Measurements from ENCODE around the gene ALAS2. TPM values are rescaled to one million over a fixed set of nuclear protein-coding genes. Genes with fewer than 3 reads are reported as not detected.
"Not testable (repeated sequence)": the region's sequence is repeated elsewhere in the genome, so short reads cannot be mapped to it uniquely, and the experiment has no call there.

ALAS2 gene
- total RNA-seq, 1 experiment from 2014 or later, result not detected

- no peak for DNase-seq
- no peak overlapping the region for H3K4me2 ChIP-seq (ENCODE audit: low read depth, low read length, poor library complexity, severe bottlenecking)
- H3K9me3 ChIP-seq (ENCODE audit: low read length), result no peaks in the 10 kb centered on the region
- H3K79me2 ChIP-seq (ENCODE audit: low read length), result peaks cover 4% of the 10 kb centered on the region
- H3K27ac ChIP-seq (ENCODE audit: low read length), result no peak overlapping the region
- no peaks in the 10 kb centered on the region for H3K27me3 ChIP-seq (ENCODE audit: low read length)
- H4K20me1 ChIP-seq (ENCODE audit: insufficient read depth, low read depth, low read length), result no peaks in the 10 kb centered on the region
- H3K4me1 ChIP-seq (ENCODE audit: low read length), result peaks cover 4% of the 10 kb centered on the region
- H2AFZ ChIP-seq (ENCODE audit: low read length), result no peak overlapping the region
- H3K36me3 ChIP-seq (ENCODE audit: insufficient read depth, low read length), result no peaks in the 10 kb centered on the region
- no peak overlapping the region for H3K4me3 ChIP-seq (ENCODE audit: low read length)
- no peaks in the 10 kb centered on the region for H3K9me2 ChIP-seq (replicated peaks; ENCODE audit: insufficient read depth, low read length)
- no peak overlapping the region for H3K9ac ChIP-seq (ENCODE audit: low read length)
These were observed 35.2 kb downstream of the ALAS2 start for GRCh38 chrX:54995621-54996020.

DNA sequence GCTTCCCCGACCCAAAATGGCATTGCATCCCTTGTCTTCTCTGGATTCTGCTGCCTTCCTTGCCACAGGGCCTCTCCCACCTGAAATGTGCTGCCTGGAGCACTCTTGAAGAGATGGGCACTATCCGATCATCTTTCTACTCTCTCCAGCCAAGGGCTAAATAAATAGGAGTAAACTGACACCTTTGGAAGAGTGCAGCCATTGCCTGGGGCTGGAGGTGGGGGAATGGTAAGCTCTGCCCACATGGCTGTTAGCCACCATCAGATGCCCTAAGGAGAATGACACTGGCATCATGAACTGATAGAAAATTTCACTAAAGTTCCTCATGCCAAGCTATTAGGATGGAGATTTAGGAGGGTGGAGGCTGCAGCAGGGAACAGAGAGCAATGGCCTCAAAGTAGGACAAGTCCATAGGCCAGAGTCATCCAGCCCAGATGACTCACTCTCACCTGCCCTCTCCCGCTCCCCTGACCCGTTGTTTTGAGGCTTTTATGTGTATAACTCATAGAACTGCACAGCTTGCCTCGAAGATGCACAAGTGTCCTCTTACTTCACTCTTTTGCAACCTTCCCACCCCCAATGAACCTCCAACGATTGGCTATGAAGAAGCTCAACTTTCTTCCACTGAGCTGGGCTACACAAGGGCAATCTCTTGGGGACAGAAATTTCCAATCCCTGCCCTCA, 36.0 kb downstream of the ALAS2 start:
- Histone ChIP-seq H3K36me3 (ENCODE audit: insufficient read depth, low read length) (no peaks in the 10 kb centered on the region), H3K4me1 (ENCODE audit: low read length) (peaks cover 4% of the 10 kb centered on the region), H3K9me2 (replicated peaks; ENCODE audit: insufficient read depth, low read length) (no peaks in the 10 kb centered on the region), H3K79me2 (ENCODE audit: low read length) (no peaks in the 10 kb centered on the region), H3K4me2 (ENCODE audit: low read depth, low read length, poor library complexity, severe bottlenecking) (no peak overlapping the region), H3K27me3 (ENCODE audit: low read length) (no peaks in the 10 kb centered on the region), H2AFZ (ENCODE audit: low read length) (no peak overlapping the region), H4K20me1 (ENCODE audit: insufficient read depth, low read depth, low read length) (no peaks in the 10 kb centered on the region), H3K9ac (ENCODE audit: low read length) (no peak overlapping the region), H3K27ac (ENCODE audit: low read length) (no peak overlapping the region), H3K9me3 (ENCODE audit: low read length) (no peaks in the 10 kb centered on the region), H3K4me3 (ENCODE audit: low read length) (no peak overlapping the region)
- DNase-seq, result no peak

GRCh38 chrX:54994099-54994498, 36.7 kb downstream of the ALAS2 start, which contains the start of gene PFKFB1:
PFKFB1 (minus strand) TSS chrX:54994188; CDS start chrX:54994007, 181 bp downstream.
- Histone ChIP-seq H3K79me2 (ENCODE audit: low read length) (no peaks in the 10 kb centered on the region), H3K27me3 (ENCODE audit: low read length) (no peaks in the 10 kb centered on the region), H3K9ac (ENCODE audit: low read length) (no peak within 1 kb of the TSS), H4K20me1 (ENCODE audit: insufficient read depth, low read depth, low read length) (no peaks in the 10 kb centered on the region), H3K4me1 (ENCODE audit: low read length) (peaks cover under 1% of the 10 kb centered on the region), H3K27ac (ENCODE audit: low read length) (no peak within 1 kb of the TSS), H2AFZ (ENCODE audit: low read length) (no peak within 1 kb of the TSS), H3K4me2 (ENCODE audit: low read depth, low read length, poor library complexity, severe bottlenecking) (no peak within 1 kb of the TSS), H3K4me3 (ENCODE audit: low read length) (no peak within 1 kb of the TSS), H3K9me3 (ENCODE audit: low read length) (no peaks in the 10 kb centered on the region), H3K36me3 (ENCODE audit: insufficient read depth, low read length) (no peaks in the 10 kb centered on the region), H3K9me2 (replicated peaks; ENCODE audit: insufficient read depth, low read length) (no peaks in the 10 kb centered on the region)
- DNase-seq, result no peak

GRCh38 chrX:54992911-54993622, 37.7 kb downstream of the ALAS2 start:
- H3K4me3 ChIP-seq (ENCODE audit: low read length), result no peak overlapping the region
- H4K20me1 ChIP-seq (ENCODE audit: insufficient read depth, low read depth, low read length), result no peaks in the 10 kb centered on the region
- no peak overlapping the region for H2AFZ ChIP-seq (ENCODE audit: low read length)
- no peaks in the 10 kb centered on the region for H3K79me2 ChIP-seq (ENCODE audit: low read length)
- H3K36me3 ChIP-seq (ENCODE audit: insufficient read depth, low read length), result no peaks in the 10 kb centered on the region
- no peaks in the 10 kb centered on the region for H3K9me2 ChIP-seq (replicated peaks; ENCODE audit: insufficient read depth, low read length)
- no peak overlapping the region for H3K27ac ChIP-seq (ENCODE audit: low read length)
- H3K9me3 ChIP-seq (ENCODE audit: low read length), result no peaks in the 10 kb centered on the region
- no peaks in the 10 kb centered on the region for H3K4me1 ChIP-seq (ENCODE audit: low read length)
- no peak overlapping the region for H3K4me2 ChIP-seq (ENCODE audit: low read depth, low read length, poor library complexity, severe bottlenecking)
- H3K9ac ChIP-seq (ENCODE audit: low read length), result no peak overlapping the region
- DNase-seq, result no peak
- H3K27me3 ChIP-seq (ENCODE audit: low read length), result no peaks in the 10 kb centered on the region

DNA sequence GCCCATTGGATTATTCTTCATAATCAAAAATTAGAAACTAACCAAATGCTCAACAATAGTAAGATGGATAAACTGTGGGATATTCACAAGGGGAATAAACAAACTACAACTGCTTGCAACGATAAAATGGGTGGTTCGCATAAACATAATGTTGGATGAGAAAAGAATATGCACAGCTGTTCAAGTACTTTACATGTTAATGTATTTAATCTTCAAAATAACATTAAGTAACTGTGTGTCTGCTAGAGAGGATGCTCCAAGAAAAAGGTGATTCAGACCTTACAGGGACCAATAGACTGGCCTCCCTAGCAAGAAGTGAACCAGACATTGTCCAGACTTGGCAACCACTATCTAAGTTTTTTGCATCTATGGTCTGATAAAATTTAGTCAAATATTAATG, 39.1 kb downstream of the ALAS2 start:
- H2AFZ ChIP-seq (ENCODE audit: low read length), result no peak overlapping the region
- no peaks in the 10 kb centered on the region for H3K4me1 ChIP-seq (ENCODE audit: low read length)
- H3K27me3 ChIP-seq (ENCODE audit: low read length), result no peaks in the 10 kb centered on the region
- no peak overlapping the region for H3K4me3 ChIP-seq (ENCODE audit: low read length)
- no peak overlapping the region for H3K27ac ChIP-seq (ENCODE audit: low read length)
- H3K9me3 ChIP-seq (ENCODE audit: low read length), result no peaks in the 10 kb centered on the region
- no peaks in the 10 kb centered on the region for H3K9me2 ChIP-seq (replicated peaks; ENCODE audit: insufficient read depth, low read length)
- no peak overlapping the region for H3K9ac ChIP-seq (ENCODE audit: low read length)
- no peaks in the 10 kb centered on the region for H3K79me2 ChIP-seq (ENCODE audit: low read length)
- no peaks in the 10 kb centered on the region for H3K36me3 ChIP-seq (ENCODE audit: insufficient read depth, low read length)
- DNase-seq, result no peak
- no peak overlapping the region for H3K4me2 ChIP-seq (ENCODE audit: low read depth, low read length, poor library complexity, severe bottlenecking)
- no peaks in the 10 kb centered on the region for H4K20me1 ChIP-seq (ENCODE audit: insufficient read depth, low read depth, low read length)

DNA sequence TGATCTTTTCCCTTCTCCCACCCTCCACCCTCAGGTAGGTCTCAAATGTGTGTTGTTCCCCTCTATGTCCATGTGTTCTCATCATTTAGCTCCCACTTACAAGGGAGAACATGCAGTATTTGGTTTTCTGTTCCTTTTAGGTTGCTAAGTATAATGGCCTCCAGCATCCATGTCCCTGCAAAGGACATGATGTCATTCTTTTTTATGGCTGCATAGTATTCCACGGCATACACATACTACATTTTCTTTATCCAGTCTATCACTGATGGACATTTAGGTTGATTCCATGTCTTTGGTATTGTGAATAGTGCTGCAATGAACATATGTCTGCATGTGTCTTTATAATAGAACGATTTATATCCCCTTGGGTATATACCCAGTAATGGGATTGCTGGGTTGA, 47.5 kb downstream of the ALAS2 start:
- not testable (repeated sequence) for H3K27ac ChIP-seq (ENCODE audit: low read length); H3K9me2 ChIP-seq (replicated peaks; ENCODE audit: insufficient read depth, low read length); H3K79me2 ChIP-seq (ENCODE audit: low read length); DNase-seq; H3K4me1 ChIP-seq (ENCODE audit: low read length); H3K27me3 ChIP-seq (ENCODE audit: low read length); H3K36me3 ChIP-seq (ENCODE audit: insufficient read depth, low read length); H3K4me2 ChIP-seq (ENCODE audit: low read depth, low read length, poor library complexity, severe bottlenecking); H2AFZ ChIP-seq (ENCODE audit: low read length); H3K9ac ChIP-seq (ENCODE audit: low read length); H3K4me3 ChIP-seq (ENCODE audit: low read length); H3K9me3 ChIP-seq (ENCODE audit: low read length); H4K20me1 ChIP-seq (ENCODE audit: insufficient read depth, low read depth, low read length)

GRCh38 chrX:54980334-54980733, 50.4 kb downstream of the ALAS2 start:
- Histone ChIP-seq H2AFZ (ENCODE audit: low read length) (no peak overlapping the region), H3K36me3 (ENCODE audit: insufficient read depth, low read length) (no peaks in the 10 kb centered on the region), H3K4me3 (ENCODE audit: low read length) (no peak overlapping the region), H3K79me2 (ENCODE audit: low read length) (no peaks in the 10 kb centered on the region), H3K27ac (ENCODE audit: low read length) (no peak overlapping the region), H3K9me3 (ENCODE audit: low read length) (no peaks in the 10 kb centered on the region), H3K27me3 (ENCODE audit: low read length) (no peaks in the 10 kb centered on the region), H3K4me2 (ENCODE audit: low read depth, low read length, poor library complexity, severe bottlenecking) (no peak overlapping the region), H3K9ac (ENCODE audit: low read length) (no peak overlapping the region), H4K20me1 (ENCODE audit: insufficient read depth, low read depth, low read length) (no peaks in the 10 kb centered on the region), H3K4me1 (ENCODE audit: low read length) (no peaks in the 10 kb centered on the region), H3K9me2 (replicated peaks; ENCODE audit: insufficient read depth, low read length) (no peaks in the 10 kb centered on the region)
- DNase-seq, result no peak

- H3K27ac ChIP-seq (ENCODE audit: low read length), result no peak overlapping the region
- no peaks in the 10 kb centered on the region for H3K4me1 ChIP-seq (ENCODE audit: low read length)
- no peaks in the 10 kb centered on the region for H3K9me3 ChIP-seq (ENCODE audit: low read length)
- H3K4me2 ChIP-seq (ENCODE audit: low read depth, low read length, poor library complexity, severe bottlenecking), result no peak overlapping the region
- H3K4me3 ChIP-seq (ENCODE audit: low read length), result no peak overlapping the region
- H3K79me2 ChIP-seq (ENCODE audit: low read length), result no peaks in the 10 kb centered on the region
- no peaks in the 10 kb centered on the region for H3K36me3 ChIP-seq (ENCODE audit: insufficient read depth, low read length)
- H3K27me3 ChIP-seq (ENCODE audit: low read length), result no peaks in the 10 kb centered on the region
- no peak overlapping the region for H2AFZ ChIP-seq (ENCODE audit: low read length)
- H3K9ac ChIP-seq (ENCODE audit: low read length), result no peak overlapping the region
- no peaks in the 10 kb centered on the region for H4K20me1 ChIP-seq (ENCODE audit: insufficient read depth, low read depth, low read length)
- no peak for DNase-seq
- no peaks in the 10 kb centered on the region for H3K9me2 ChIP-seq (replicated peaks; ENCODE audit: insufficient read depth, low read length)
These were observed 51.3 kb downstream of the ALAS2 start for GRCh38 chrX:54979432-54979831.

Data from Karpas-422 (cell line).